ENCODE measurements around the gene C19orf33.

Gene C19orf33

DNA sequence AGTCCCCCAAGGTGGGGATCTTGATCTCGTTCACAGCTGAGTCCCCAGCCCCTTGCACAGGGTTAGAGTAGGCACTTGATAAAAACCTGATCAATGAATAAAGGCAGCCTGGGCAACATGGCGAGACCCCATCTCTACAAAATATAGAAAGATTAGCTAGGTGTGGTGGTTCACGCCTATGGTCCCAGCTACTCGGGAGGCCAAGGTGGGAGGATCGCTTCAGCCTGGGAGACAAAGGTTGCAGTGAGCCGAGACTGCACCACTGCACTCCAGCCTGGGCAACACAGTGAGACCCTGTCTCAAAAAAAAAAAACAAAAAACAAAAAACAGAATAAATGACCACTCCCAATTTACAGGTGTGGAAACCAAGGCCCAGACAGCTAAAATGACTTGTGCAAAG lies 6.9 kb downstream of the C19orf33 start:
- no peak overlapping the region for H3K4me3 ChIP-seq (ENCODE audit: low read length)
- no peak overlapping the region for H3K27ac ChIP-seq (ENCODE audit: low read length)
- H3K9ac ChIP-seq (ENCODE audit: low read depth, low read length), result no peak overlapping the region
- H3K9me3 ChIP-seq (ENCODE audit: insufficient read depth, low read depth, low read length), result no peaks in the 10 kb centered on the region
- H3K36me3 ChIP-seq (ENCODE audit: insufficient read depth, low read depth, low read length), result peaks cover 11% of the 10 kb centered on the region; the same call in 1 of the 2 replicates
- no peaks in the 10 kb centered on the region for H3K27me3 ChIP-seq (ENCODE audit: insufficient read depth, low read length)
- no peaks in the 10 kb centered on the region for H3K4me1 ChIP-seq (ENCODE audit: insufficient read depth, low read length)

DNA sequence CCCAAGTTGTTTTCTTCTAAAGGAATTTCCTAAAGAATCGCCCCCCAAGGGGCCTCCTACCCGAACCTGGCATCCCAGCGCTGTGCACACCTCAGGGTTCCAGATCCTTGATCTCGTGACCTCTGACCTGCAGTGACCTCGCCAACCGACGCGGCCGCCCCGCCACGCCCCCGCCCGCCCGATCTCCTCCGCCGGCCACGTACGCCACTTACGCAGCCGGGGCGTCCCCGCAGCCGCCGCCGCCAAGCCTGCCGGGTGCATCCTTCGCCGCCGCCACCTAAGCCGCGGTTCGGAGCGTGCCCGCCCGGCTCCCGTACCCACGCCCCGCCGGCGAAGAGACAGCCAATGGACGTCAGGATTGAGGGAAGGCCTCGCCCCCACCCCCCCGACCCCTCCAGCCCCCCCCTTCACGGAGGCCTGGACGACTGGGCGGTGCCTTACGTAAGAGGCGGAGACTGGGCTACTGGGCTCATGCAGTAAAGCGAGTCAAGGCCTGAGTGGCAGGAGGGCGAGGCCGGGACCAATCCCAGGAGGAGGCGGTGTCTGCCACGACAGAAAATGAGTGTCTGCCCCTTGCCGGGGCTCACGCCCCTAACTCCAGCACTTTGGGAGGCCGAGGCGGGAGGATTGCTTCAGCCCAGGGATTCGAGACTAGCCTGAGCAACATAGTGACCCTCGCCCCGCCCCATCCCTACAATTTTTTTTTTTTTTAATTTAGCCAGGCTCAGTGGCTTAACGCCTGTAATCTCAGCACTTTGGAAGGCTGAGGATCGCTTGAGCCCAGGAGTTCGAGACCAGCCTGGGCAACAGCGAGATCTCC lies 11.8 kb downstream of the C19orf33 start, which contains the start of gene YIF1B:
YIF1B (minus strand) TSS at position 291 of the 820 bp plus-strand sequence; CDS start at position 261, 30 bp downstream.
- no peak within 1 kb of the TSS for H3K27ac ChIP-seq (ENCODE audit: low read length)
- peaks cover 40% of the 10 kb centered on the region for H3K27me3 ChIP-seq (ENCODE audit: insufficient read depth, low read length)
- H3K9ac ChIP-seq (ENCODE audit: low read depth, low read length), result peak within 1 kb of the TSS; percentile 77
- H3K4me3 ChIP-seq (ENCODE audit: low read length), result peak within 1 kb of the TSS; percentile 89
- H3K36me3 ChIP-seq (ENCODE audit: insufficient read depth, low read depth, low read length), result no peaks in the 10 kb centered on the region
- peaks cover 3% of the 10 kb centered on the region; the same call in 1 of the 2 replicates for H3K4me1 ChIP-seq (ENCODE audit: insufficient read depth, low read length)
- no peaks in the 10 kb centered on the region for H3K9me3 ChIP-seq (ENCODE audit: insufficient read depth, low read depth, low read length)

GRCh38 chr19:38316477-38317067 lies 12.5 kb downstream of the C19orf33 start:
- H3K9me3 ChIP-seq (ENCODE audit: insufficient read depth, low read depth, low read length), result no peaks in the 10 kb centered on the region
- peak overlapping the region; percentile 38; the same call in 1 of the 2 replicates for H3K9ac ChIP-seq (ENCODE audit: low read depth, low read length)
- H3K4me3 ChIP-seq (ENCODE audit: low read length), result peak overlapping the region; percentile 49
- no peaks in the 10 kb centered on the region for H3K36me3 ChIP-seq (ENCODE audit: insufficient read depth, low read depth, low read length)
- H3K27ac ChIP-seq (ENCODE audit: low read length), result no peak overlapping the region
- H3K4me1 ChIP-seq (ENCODE audit: insufficient read depth, low read length), result peaks cover 3% of the 10 kb centered on the region; the same call in 1 of the 2 replicates
- H3K27me3 ChIP-seq (ENCODE audit: insufficient read depth, low read length), result peaks cover 47% of the 10 kb centered on the region

DNA sequence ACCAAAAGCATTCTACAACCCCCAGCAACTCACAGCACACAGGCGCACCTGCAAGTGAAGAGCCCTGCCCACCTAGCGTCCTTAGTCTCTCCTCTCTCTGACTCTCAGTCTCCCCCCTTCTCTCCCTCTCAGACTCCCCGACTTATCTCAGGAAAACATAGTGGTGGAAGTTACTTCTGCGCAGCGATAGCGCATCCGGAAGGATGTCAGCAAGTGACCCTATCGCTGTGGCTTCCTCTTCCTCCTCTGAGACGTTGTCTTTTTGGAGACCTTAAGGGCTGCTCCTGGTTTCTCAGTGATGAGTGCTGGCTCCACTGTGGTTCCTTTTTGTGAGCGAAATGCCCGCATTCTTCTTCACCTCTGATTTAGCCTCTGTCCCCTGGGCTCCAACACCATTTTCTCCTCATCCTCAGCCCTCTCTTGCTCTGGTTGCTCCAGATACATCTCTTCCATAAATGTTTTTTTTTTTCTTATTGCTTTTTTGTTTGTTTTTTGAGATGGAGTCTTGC lies 13.1 kb downstream of the C19orf33 start:
- Histone ChIP-seq H3K27me3 (ENCODE audit: insufficient read depth, low read length) (peaks cover 53% of the 10 kb centered on the region), H3K4me3 (ENCODE audit: low read length) (no peak overlapping the region), H3K27ac (ENCODE audit: low read length) (no peak overlapping the region), H3K36me3 (ENCODE audit: insufficient read depth, low read depth, low read length) (no peaks in the 10 kb centered on the region), H3K9ac (ENCODE audit: low read depth, low read length) (no peak overlapping the region), H3K9me3 (ENCODE audit: insufficient read depth, low read depth, low read length) (no peaks in the 10 kb centered on the region), H3K4me1 (ENCODE audit: insufficient read depth, low read length) (peaks cover 3% of the 10 kb centered on the region; the same call in 1 of the 2 replicates)

DNA sequence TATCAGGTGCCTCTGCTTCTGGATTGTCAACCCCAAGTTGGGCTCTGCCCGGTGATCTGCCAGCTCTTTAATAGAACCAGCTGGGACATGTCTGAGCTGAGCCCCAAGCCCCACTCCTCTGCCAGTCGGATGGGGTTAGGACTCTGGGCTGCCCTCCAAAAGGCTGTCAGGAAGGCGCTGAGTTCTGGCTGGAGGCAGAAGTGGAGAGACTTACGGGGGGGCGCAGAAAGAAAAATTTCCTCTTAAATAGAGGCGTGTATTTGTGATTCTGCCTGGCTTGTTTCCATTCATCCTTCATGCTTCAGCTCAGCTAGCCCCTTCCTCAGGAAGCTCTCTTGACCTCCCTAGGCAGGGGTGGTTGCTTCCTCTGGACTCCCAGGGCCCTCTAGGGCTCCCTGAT lies 14.6 kb downstream of the C19orf33 start:
- Histone ChIP-seq H3K4me3 (ENCODE audit: low read length) (no peak overlapping the region), H3K9me3 (ENCODE audit: insufficient read depth, low read depth, low read length) (no peaks in the 10 kb centered on the region), H3K9ac (ENCODE audit: low read depth, low read length) (no peak overlapping the region), H3K27ac (ENCODE audit: low read length) (no peak overlapping the region), H3K36me3 (ENCODE audit: insufficient read depth, low read depth, low read length) (no peaks in the 10 kb centered on the region), H3K27me3 (ENCODE audit: insufficient read depth, low read length) (peaks cover 53% of the 10 kb centered on the region), H3K4me1 (ENCODE audit: insufficient read depth, low read length) (peaks cover 3% of the 10 kb centered on the region; the same call in 1 of the 2 replicates)

DNA sequence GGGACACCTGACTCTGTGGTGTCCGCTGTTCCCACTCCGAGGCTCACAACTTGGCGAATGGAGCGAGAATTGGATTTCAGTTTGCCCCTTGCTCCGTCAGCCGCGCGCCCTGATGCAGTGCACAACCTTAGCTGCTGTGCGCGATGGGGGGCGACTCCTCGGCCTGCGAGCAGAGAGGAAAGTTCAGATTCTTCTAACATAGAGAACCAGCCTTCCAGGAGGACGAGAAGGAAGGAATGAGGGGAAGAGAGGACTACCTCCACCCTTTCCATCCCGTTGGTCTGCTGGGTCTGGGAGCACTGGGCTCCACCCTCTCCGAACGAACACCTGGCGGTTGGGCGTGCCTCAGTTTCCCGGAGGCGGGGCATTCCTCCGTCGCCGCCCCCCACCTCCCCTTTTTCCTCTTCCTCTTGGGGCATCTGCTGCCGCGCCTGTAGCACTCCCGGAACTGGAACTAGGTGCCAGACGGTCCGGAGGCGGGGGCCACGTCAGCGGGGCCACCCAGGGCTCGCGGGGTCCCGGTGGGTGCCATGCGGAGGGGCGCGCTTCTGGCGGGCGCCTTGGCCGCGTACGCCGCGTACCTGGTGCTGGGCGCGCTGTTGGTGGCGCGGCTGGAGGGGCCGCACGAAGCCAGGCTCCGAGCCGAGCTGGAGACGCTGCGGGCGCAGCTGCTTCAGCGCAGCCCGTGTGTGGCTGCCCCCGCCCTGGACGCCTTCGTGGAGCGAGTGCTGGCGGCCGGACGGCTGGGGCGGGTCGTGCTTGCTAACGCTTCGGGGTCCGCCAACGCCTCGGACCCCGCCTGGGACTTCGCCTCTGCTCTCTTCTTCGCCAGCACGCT lies 15.6 kb downstream of the C19orf33 start, which contains the start of gene KCNK6:
KCNK6 (plus strand) TSS at position 425 of the 838 bp plus-strand sequence; CDS start at position 531, 106 bp downstream.
- Histone ChIP-seq H3K9me3 (ENCODE audit: insufficient read depth, low read depth, low read length) (no peaks in the 10 kb centered on the region), H3K4me3 (ENCODE audit: low read length) (peak within 1 kb of the TSS; percentile 73), H3K27ac (ENCODE audit: low read length) (no peak within 1 kb of the TSS), H3K4me1 (ENCODE audit: insufficient read depth, low read length) (peaks cover 3% of the 10 kb centered on the region; the same call in 1 of the 2 replicates), H3K9ac (ENCODE audit: low read depth, low read length) (peak within 1 kb of the TSS; percentile 54; the same call in 1 of the 2 replicates), H3K27me3 (ENCODE audit: insufficient read depth, low read length) (peaks cover 53% of the 10 kb centered on the region), H3K36me3 (ENCODE audit: insufficient read depth, low read depth, low read length) (no peaks in the 10 kb centered on the region)

DNA sequence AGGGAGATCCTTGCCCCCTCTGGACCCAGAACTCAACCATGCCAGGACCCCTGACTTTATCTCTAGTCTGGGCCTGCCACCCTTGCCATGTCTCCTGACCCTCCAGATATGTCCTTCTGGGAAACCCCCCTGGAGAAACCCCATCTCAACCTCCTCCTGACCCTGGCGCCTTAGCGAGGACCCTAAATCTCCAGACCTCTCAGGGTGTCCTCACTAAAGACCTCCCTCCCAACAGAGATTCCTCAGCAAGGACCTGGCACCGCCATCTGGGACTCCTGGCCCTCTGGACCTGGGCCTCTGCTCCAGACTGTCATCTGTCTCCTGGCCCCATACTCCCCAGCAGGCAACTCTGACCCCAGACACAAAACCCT lies 16.9 kb downstream of the C19orf33 start:
- Histone ChIP-seq H3K9me3 (ENCODE audit: insufficient read depth, low read depth, low read length) (no peaks in the 10 kb centered on the region), H3K36me3 (ENCODE audit: insufficient read depth, low read depth, low read length) (no peaks in the 10 kb centered on the region), H3K4me3 (ENCODE audit: low read length) (no peak overlapping the region), H3K9ac (ENCODE audit: low read depth, low read length) (no peak overlapping the region), H3K4me1 (ENCODE audit: insufficient read depth, low read length) (peaks cover 3% of the 10 kb centered on the region; the same call in 1 of the 2 replicates), H3K27me3 (ENCODE audit: insufficient read depth, low read length) (peaks cover 53% of the 10 kb centered on the region), H3K27ac (ENCODE audit: low read length) (no peak overlapping the region)

DNA sequence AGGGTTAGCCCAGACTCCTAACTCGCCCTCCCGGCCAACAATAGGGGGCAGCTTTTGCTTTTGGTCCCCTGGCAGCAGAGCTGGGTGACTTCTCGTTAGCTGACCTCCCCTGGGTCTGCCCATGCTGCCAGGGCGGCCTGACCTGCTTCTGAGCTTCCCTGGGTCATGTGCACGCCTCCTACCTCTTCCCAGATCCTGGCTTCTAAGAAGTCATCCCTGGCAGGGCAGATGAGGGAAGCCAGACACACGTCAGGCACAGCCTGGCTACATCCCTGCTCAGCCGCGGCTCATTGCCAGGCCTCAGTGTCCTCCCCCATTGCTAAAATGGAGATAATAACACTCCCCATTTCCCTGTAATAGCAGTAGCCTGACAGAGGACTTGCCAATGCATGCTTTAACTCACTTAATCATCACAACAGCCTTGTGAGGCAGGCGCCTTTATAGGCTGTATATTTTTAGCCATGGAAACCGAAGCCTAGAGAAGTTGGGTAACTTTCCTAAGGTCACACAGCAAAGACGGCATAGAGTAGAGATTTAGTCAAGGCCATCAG lies 17.7 kb downstream of the C19orf33 start:
- Histone ChIP-seq H3K27me3 (ENCODE audit: insufficient read depth, low read length) (peaks cover 52% of the 10 kb centered on the region), H3K27ac (ENCODE audit: low read length) (no peak overlapping the region), H3K36me3 (ENCODE audit: insufficient read depth, low read depth, low read length) (0 out of 2 replicates have a peak, but pooled peaks cover under 1% of the 10 kb centered on the region), H3K4me3 (ENCODE audit: low read length) (no peak overlapping the region), H3K9ac (ENCODE audit: low read depth, low read length) (no peak overlapping the region), H3K9me3 (ENCODE audit: insufficient read depth, low read depth, low read length) (no peaks in the 10 kb centered on the region), H3K4me1 (ENCODE audit: insufficient read depth, low read length) (peaks cover 3% of the 10 kb centered on the region; the same call in 1 of the 2 replicates)

- Histone ChIP-seq H3K36me3 (ENCODE audit: insufficient read depth, low read depth, low read length) (peaks cover 12% of the 10 kb centered on the region), H3K27me3 (ENCODE audit: insufficient read depth, low read length) (peaks cover 38% of the 10 kb centered on the region), H3K9ac (ENCODE audit: low read depth, low read length) (no peak overlapping the region), H3K9me3 (ENCODE audit: insufficient read depth, low read depth, low read length) (no peaks in the 10 kb centered on the region), H3K27ac (ENCODE audit: low read length) (no peak overlapping the region), H3K4me1 (ENCODE audit: insufficient read depth, low read length) (peaks cover 3% of the 10 kb centered on the region; the same call in 1 of the 2 replicates), H3K4me3 (ENCODE audit: low read length) (no peak overlapping the region)
Observed at GRCh38 chr19:38323291-38323690, 19.2 kb downstream of the C19orf33 start.

DNA sequence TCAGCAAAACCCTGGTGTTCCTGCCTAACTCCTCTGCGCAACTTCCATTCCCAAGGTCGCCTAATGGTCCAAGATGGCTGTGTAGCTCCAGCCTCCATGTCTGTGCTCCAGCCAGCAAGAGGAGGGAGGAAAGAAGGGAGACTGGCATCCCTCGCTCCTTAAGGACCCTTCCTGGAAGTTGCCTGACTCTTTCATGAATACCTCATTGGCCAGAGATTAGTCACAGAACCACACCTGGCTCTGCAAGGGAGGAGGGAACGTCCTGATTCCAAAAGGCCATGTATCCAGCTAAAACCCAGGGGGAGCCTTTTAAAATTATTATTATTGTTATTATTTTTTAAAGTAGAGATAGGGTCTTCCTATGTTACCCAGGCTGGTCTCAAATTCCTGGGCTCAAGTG lies 20.4 kb downstream of the C19orf33 start:
- no peaks in the 10 kb centered on the region for H3K9me3 ChIP-seq (ENCODE audit: insufficient read depth, low read depth, low read length)
- no peak overlapping the region for H3K27ac ChIP-seq (ENCODE audit: low read length)
- H3K4me3 ChIP-seq (ENCODE audit: low read length), result no peak overlapping the region
- H3K27me3 ChIP-seq (ENCODE audit: insufficient read depth, low read length), result peaks cover 27% of the 10 kb centered on the region
- H3K9ac ChIP-seq (ENCODE audit: low read depth, low read length), result no peak overlapping the region
- no peaks in the 10 kb centered on the region for H3K4me1 ChIP-seq (ENCODE audit: insufficient read depth, low read length)
- peaks cover 12% of the 10 kb centered on the region for H3K36me3 ChIP-seq (ENCODE audit: insufficient read depth, low read depth, low read length)

- H3K4me1 ChIP-seq (ENCODE audit: insufficient read depth, low read length), result no peaks in the 10 kb centered on the region
- H3K9ac ChIP-seq (ENCODE audit: low read depth, low read length), result no peak overlapping the region
- peaks cover 5% of the 10 kb centered on the region; the same call in 1 of the 2 replicates for H3K27me3 ChIP-seq (ENCODE audit: insufficient read depth, low read length)
- H3K4me3 ChIP-seq (ENCODE audit: low read length), result no peak overlapping the region
- no peaks in the 10 kb centered on the region for H3K9me3 ChIP-seq (ENCODE audit: insufficient read depth, low read depth, low read length)
- no peak overlapping the region for H3K27ac ChIP-seq (ENCODE audit: low read length)
- H3K36me3 ChIP-seq (ENCODE audit: insufficient read depth, low read depth, low read length), result peaks cover 12% of the 10 kb centered on the region
Observed at GRCh38 chr19:38326591-38326990, 22.5 kb downstream of the C19orf33 start.
